Spleen (tissue), 11 donors: Measurements from ENCODE around the gene LRBA. TPM values are rescaled to one million over a fixed set of nuclear protein-coding genes. Genes with fewer than 3 reads are reported as not detected.

ENCODE experiments used
- DNase-seq: peaks from one replicate; pipeline ENCODE4 v3.0.0-alpha.2; 2020
- H3K27ac ChIP-seq, 8 donors: fragments of 200-600 bp; sonication (generic) in 7 of 8; 1 replicate in 4 of 8; 2 replicates in 4 of 8; pipeline versions ENCODE4 v1.5.0 to v1.8.0; 2016 to 2021; ENCODE audit warnings: inconsistent platforms in 4 of 8, mild to moderate bottlenecking in 4 of 8, moderate library complexity in 1 of 8
- H3K27me3 ChIP-seq, 7 donors: fragments of 200-600 bp; sonication (generic) in 6 of 7; replicated peaks in 1 of 7; 1 replicate in 4 of 7; 2 replicates in 3 of 7; pipeline versions ENCODE4 v1.5.0 to v1.8.0; 2016 to 2021; ENCODE audit warnings: inconsistent platforms in 3 of 7, mild to moderate bottlenecking in 1 of 7
- H3K36me3 ChIP-seq, 6 donors: fragments of 200-600 bp; sonication (generic) in 5 of 6; 1 replicate in 4 of 6; 2 replicates in 2 of 6; pipeline versions ENCODE4 v1.5.0 to v1.8.0; 2016 to 2021; ENCODE audit warnings: inconsistent platforms in 2 of 6
- H3K4me1 ChIP-seq, 6 donors: fragments of 200-600 bp; sonication (generic) in 5 of 6; 1 replicate in 3 of 6; 2 replicates in 3 of 6; pipeline versions ENCODE4 v1.5.0 to v1.8.0; 2016 to 2021; ENCODE audit warnings: inconsistent platforms in 3 of 6
- H3K4me3 ChIP-seq, 8 donors: fragments of 200-600 bp; sonication (generic) in 7 of 8; 1 replicate in 4 of 8; 2 replicates in 4 of 8; pipeline versions ENCODE4 v1.5.0 to v1.8.0; 2016 to 2021; ENCODE audit warnings: inconsistent platforms in 4 of 8, mild to moderate bottlenecking in 4 of 8, moderate library complexity in 2 of 8
- H3K9me3 ChIP-seq, 8 donors: fragments of 200-600 bp; sonication (generic) in 7 of 8; 1 replicate in 4 of 8; 2 replicates in 4 of 8; pipeline versions ENCODE4 v1.5.0 to v1.8.0; 2016 to 2021; ENCODE audit warnings: inconsistent platforms in 4 of 8
- POLR2A ChIP-seq, 3 donors: fragments of 450-650 bp; IDR thresholded peaks; one replicate each; pipeline ENCODE4 v1.5.1; 2017; ENCODE audit warnings: antibody characterized with exemption in 3 of 3, mild to moderate bottlenecking in 1 of 3
- POLR2AphosphoS5 ChIP-seq, 3 donors: sonication (generic); formaldehyde crosslinking; IDR thresholded peaks; one replicate each; pipeline ENCODE4 v1.5.1; 2017; ENCODE audit warnings: antibody characterized with exemption in 3 of 3
- WGBS, 5 donors: extraction: QIAGEN DNeasy Blood & Tissue Kit in 3 of 5; methylation state at CpG; one replicate each; pipeline versions ENCODE4 v1.1.5 to v1.1.7; 2013 to 2018; 5-methylcytosine and 5-hydroxymethylcytosine counted together
- intact Hi-C: fragments of 100-400 bp; cut with DNase I; formaldehyde crosslinking; loops from one replicate; pipeline ENCODE4 v1.15.0; 2023; ENCODE audit warnings: low total_unique reads
- polyA plus RNA-seq, 3 donors: library from polyadenylated mRNA; stranded (reverse); fragments of 200-250 nt; gene quantifications; one replicate each; pipeline ENCODE4 v1.2.1, GENCODE V29; 2013
- total RNA-seq, 7 donors: library from RNA; depleted of rRNA in 3 of 7; stranded (reverse); fragments of >200 nt in 3 of 7; fragmentation: NEBNext Ultra II Directional in 4 of 7; extraction: Animal tissue kit (Norgen Biotek cat#: 25700) in 4 of 7; gene quantifications; one replicate each; pipeline versions ENCODE4 v1.1.0 to v1.2.1, GENCODE V29; 2016 to 2021
- TF ChIP-seq, protein P1 (sequence below), 11 experiments: fragments of 200-600 bp in 7 of 11; fragments of 450-650 bp in 4 of 11; sonication (generic) in 4 of 11; IDR thresholded peaks in 8 of 11; conservative IDR thresholded peaks in 3 of 11; 1 replicate in 7 of 11; 2 replicates in 4 of 11; pipeline versions ENCODE4 v1.4.0 to v1.8.0; 2016 to 2021; ENCODE audit warnings: antibody characterized with exemption in 11 of 11, inconsistent platforms in 4 of 11, mild to moderate bottlenecking in 1 of 11
- donor health status: healthy with polysubstance abuse.
- donor health status: DM: no; HTN: no; CAD: no; lungs with moderate emphysema.
- donor health status: DM: no; HTN: no; CAD: no.
- donor health status: Bipolar disorder and iron deficiency.
- donor health status: healthy.
- donor health status: DM: no; HTN: no; CAD: no.
- donor health status: DM: yes; HTN: yes; CAD: no.

The LRBA gene
- total and polyA plus RNA-seq, 10 donors, result 8.2 to 84.9 (median 50.5) TPM

DNA sequence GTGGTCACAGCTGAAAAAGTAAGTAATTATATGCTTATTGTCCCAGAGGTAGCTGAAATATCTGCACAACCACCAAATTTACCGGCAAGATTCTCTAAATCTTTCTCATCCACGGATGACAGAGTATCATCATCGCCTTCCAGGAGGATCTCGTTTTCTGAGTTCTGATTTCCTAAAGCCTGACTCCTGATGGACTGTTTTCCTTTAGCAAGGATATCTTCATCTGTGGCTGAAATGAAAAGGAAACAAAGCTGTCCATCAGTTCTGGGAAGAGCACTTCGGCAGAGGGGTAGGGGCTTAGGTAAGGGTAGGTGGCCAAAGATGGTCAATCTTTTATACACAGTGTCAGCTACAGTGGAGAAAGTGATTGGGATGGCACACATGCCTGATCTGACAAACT, 424.5 kb downstream of the LRBA start:
- intact Hi-C loops, result no loop called here
- Histone ChIP-seq H3K4me3 (no peak overlapping the region), H3K9me3 (no peaks in the 10 kb centered on the region), H3K4me1 (no peaks in the 10 kb centered on the region), H3K27ac (no peak overlapping the region), H3K36me3 (peaks cover 0 to 50% (median 16%) of the 10 kb centered on the region in 6 donors), H3K27me3 (no peaks in the 10 kb centered on the region)
- no peak for TF ChIP-seq POLR2A (IDR thresholded peaks at IDR 0.05)
- TF ChIP-seq POLR2AphosphoS5 (IDR thresholded peaks at IDR 0.05), result no peak
- TF ChIP-seq, protein P1, sequence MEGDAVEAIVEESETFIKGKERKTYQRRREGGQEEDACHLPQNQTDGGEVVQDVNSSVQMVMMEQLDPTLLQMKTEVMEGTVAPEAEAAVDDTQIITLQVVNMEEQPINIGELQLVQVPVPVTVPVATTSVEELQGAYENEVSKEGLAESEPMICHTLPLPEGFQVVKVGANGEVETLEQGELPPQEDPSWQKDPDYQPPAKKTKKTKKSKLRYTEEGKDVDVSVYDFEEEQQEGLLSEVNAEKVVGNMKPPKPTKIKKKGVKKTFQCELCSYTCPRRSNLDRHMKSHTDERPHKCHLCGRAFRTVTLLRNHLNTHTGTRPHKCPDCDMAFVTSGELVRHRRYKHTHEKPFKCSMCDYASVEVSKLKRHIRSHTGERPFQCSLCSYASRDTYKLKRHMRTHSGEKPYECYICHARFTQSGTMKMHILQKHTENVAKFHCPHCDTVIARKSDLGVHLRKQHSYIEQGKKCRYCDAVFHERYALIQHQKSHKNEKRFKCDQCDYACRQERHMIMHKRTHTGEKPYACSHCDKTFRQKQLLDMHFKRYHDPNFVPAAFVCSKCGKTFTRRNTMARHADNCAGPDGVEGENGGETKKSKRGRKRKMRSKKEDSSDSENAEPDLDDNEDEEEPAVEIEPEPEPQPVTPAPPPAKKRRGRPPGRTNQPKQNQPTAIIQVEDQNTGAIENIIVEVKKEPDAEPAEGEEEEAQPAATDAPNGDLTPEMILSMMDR (IDR thresholded peaks at IDR 0.05 in 8 of 11, conservative IDR thresholded peaks at IDR 0.05 in 3 of 11), result no peak
- DNase-seq, result no peak
- 95 to 99% (median 97%) methylated on average over 5 of the region's 5 CpGs for WGBS, 5 donors

DNA sequence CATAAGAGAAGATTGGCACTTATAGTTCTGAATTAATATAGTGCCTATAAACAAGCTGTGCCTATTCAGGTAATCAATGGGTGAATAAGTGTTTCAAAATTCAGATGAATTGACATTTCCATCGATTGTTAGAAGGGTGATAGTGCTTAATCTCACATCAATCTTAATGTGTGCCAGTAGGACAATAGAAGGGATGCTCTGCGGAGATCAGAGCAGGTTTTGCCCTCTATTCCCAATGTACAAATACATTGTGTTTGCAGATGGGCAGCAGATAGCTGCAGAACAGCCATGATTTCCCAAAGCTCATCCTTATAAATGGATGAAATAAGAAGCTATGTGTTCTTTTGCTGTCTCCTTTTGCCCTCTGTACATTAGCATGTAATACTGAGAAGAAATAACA, 425.9 kb downstream of the LRBA start:
- Histone ChIP-seq H3K4me3 (no peak overlapping the region), H3K9me3 (peaks cover 0 to under 1% (median 0%) of the 10 kb centered on the region in 8 donors), H3K27ac (no peak overlapping the region), H3K27me3 (no peaks in the 10 kb centered on the region), H3K36me3 (peaks cover 0 to 64% (median 16%) of the 10 kb centered on the region in 6 donors), H3K4me1 (no peaks in the 10 kb centered on the region)
- WGBS, 5 donors, result 90 to 94% (median 93%) methylated on average over 2 of the region's 2 CpGs
- intact Hi-C loops, result no loop called here
- TF ChIP-seq, protein P1 (IDR thresholded peaks at IDR 0.05 in 8 of 11, conservative IDR thresholded peaks at IDR 0.05 in 3 of 11), result no peak
- TF ChIP-seq POLR2A (IDR thresholded peaks at IDR 0.05) (no peak), POLR2AphosphoS5 (IDR thresholded peaks at IDR 0.05) (no peak)
- no peak for DNase-seq

DNA sequence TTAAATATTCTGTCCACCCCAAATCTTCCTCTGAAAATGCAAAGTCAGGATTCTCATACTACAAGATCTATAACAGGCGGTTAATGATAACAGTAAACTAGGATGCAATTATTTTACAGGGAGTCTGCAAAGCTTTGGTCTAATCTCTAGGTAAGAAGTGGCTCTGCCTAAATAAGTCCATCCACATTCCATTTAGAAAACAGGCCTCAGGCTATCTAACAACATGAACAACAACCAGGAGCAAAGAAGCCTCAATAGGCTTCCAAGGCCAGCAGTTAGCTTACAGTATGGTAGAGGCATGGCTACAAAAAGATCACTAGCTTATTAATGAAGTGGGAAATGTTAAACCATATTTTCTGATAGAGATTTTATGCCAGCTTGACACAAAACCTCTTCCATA, 426.8 kb downstream of the LRBA start:
- H3K4me3 ChIP-seq, result no peak overlapping the region
- H3K27ac ChIP-seq, result no peak overlapping the region
- H3K4me1 ChIP-seq, result no peaks in the 10 kb centered on the region
- WGBS, 5 donors, result 94 to 100% (median 96%) methylated on average over 1 of the region's 1 CpG
- TF ChIP-seq, protein P1 (IDR thresholded peaks at IDR 0.05 in 8 of 11, conservative IDR thresholded peaks at IDR 0.05 in 3 of 11), result no peak
- TF ChIP-seq POLR2AphosphoS5 (IDR thresholded peaks at IDR 0.05), result no peak
- TF ChIP-seq POLR2A (IDR thresholded peaks at IDR 0.05), result no peak
- DNase-seq, result no peak
- peaks cover 0 to 9% (median 5%) of the 10 kb centered on the region in 8 donors for H3K9me3 ChIP-seq
- no peaks in the 10 kb centered on the region for H3K27me3 ChIP-seq
- H3K36me3 ChIP-seq, result peaks cover under 1 to 73% (median 23%) of the 10 kb centered on the region in 6 donors
- intact Hi-C loops, result no loop called here

DNA sequence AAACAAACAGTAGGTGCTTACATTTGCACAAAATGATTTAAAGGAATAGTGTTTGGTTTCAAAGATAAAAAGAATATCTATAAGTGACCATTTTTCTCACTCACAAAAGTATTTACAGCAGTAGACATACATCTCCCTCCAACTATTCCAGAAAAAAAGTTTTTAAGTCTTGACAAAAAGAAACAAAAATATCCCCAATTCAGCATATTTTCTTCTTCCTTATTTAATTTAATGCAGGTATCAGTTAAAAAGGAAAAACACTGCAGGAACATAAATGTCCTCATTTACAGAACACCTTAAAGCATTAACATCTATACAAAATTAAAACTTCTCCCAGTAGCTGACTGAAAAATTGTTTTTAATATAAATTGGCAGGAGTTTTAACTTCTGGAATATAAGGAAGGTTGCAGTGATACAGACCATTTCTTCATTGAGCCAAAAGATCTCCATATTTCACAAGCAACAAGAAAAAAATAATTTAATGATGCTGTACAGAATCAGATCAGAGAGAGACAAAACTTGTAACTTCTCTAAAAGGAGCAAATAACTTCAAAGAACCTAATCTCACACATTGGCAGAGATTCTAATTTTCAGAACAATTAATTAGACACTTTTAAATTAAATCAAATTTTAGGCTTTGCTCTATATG, 428.8 kb downstream of the LRBA start:
- Histone ChIP-seq H3K27me3 (no peaks in the 10 kb centered on the region), H3K4me3 (no peak overlapping the region), H3K9me3 (peaks cover 0 to 15% (median 9%) of the 10 kb centered on the region in 8 donors), H3K4me1 (no peaks in the 10 kb centered on the region), H3K36me3 (peaks cover 2 to 89% (median 28%) of the 10 kb centered on the region in 6 donors), H3K27ac (no peak overlapping the region)
- intact Hi-C loops, result no loop called here
- no peak for TF ChIP-seq POLR2AphosphoS5 (IDR thresholded peaks at IDR 0.05)
- no peak for DNase-seq
